K562 (cell line): ENCODE results near the gene BLOC1S4. TPM values are rescaled to one million over a fixed set of nuclear protein-coding genes. Genes with fewer than 3 reads are reported as not detected.

ENCODE experiments used
- DNMT1 ChIP-seq: fragments of 450-650 bp; IDR thresholded peaks from 2 replicates; pipeline ENCODE4 v1.6.1; 2016; ENCODE audit warnings: antibody characterized with exemption, mild to moderate bottlenecking
- HDAC3 ChIP-seq: fragments of 450-650 bp; IDR thresholded peaks from 2 replicates; pipeline ENCODE4 v1.6.1; 2018; ENCODE audit warnings: borderline replicate concordance, mild to moderate bottlenecking, moderate library complexity; ENCODE audit not compliant: partially characterized antibody
- ILK ChIP-seq: fragments of 450-650 bp; IDR thresholded peaks from 2 replicates; pipeline ENCODE4 v1.6.1; 2016; ENCODE audit warnings: missing genetic modification characterization, low read depth, mild to moderate bottlenecking, missing compliant biosample characterization, moderate library complexity, borderline replicate concordance
- KHSRP ChIP-seq: fragments of 450-650 bp; IDR thresholded peaks from 2 replicates; pipeline ENCODE4 v1.6.1; 2017
- KLF13 ChIP-seq: fragments of 450-650 bp; IDR thresholded peaks from 2 replicates; pipeline ENCODE4 v1.6.1; 2016; ENCODE audit warnings: missing genetic modification characterization, low read depth, mild to moderate bottlenecking, missing compliant biosample characterization, moderate library complexity, borderline replicate concordance
- OTX1 ChIP-seq: fragments of 450-650 bp; formaldehyde crosslinking; IDR thresholded peaks from 2 replicates; pipeline ENCODE4 v1.4.0; 2022; ENCODE audit warnings: mild to moderate bottlenecking
- SETDB1 ChIP-seq: IDR thresholded peaks from one replicate; pipeline ENCODE4 v1.6.1; 2012; ENCODE audit warnings: low read length, control low read depth, inconsistent platforms
- SNRNP70 ChIP-seq: fragments of 200-400 bp; formaldehyde crosslinking; optimal IDR thresholded peaks from 2 replicates; pipeline ENCODE3; 2017; ENCODE audit warnings: low read depth, low read length
- SP2 ChIP-seq: IDR thresholded peaks from 2 replicates; pipeline ENCODE4 v1.6.1; 2011; ENCODE audit warnings: mild to moderate bottlenecking, low read depth, low read length, moderate library complexity; ENCODE audit not compliant: poor library complexity, severe bottlenecking; ENCODE audit errors: extremely low read depth
- TAF9B ChIP-seq: fragments of 450-650 bp; IDR thresholded peaks from 2 replicates; pipeline ENCODE4 v1.6.1; 2018; ENCODE audit warnings: mild to moderate bottlenecking; ENCODE audit not compliant: partially characterized antibody
- ZBTB8A ChIP-seq: fragments of 450-650 bp; IDR thresholded peaks from 2 replicates; pipeline ENCODE4 v1.6.1; 2018; ENCODE audit warnings: mild to moderate bottlenecking, moderate library complexity; ENCODE audit not compliant: partially characterized antibody
- ZFP30 ChIP-seq: fragments of 250-450 bp; sonication (Bioruptor Pico); IDR thresholded peaks from 2 replicates; pipeline ENCODE4 v1.8.0; 2022; ENCODE audit warnings: moderate library complexity, mild to moderate bottlenecking, inconsistent platforms, borderline replicate concordance
- ZHX1 ChIP-seq: fragments of 150-350 bp; conservative IDR thresholded peaks from 2 replicates; pipeline ENCODE4 v1.6.1; 2014; ENCODE audit warnings: low read length
- ZNF318 ChIP-seq, 2 experiments: fragments of 450-650 bp; IDR thresholded peaks; 2 replicates each; pipeline ENCODE4 v1.6.1; 2016; ENCODE audit warnings: mild to moderate bottlenecking in 2 of 2, borderline replicate concordance in 1 of 2, low read depth in 1 of 2, moderate library complexity in 1 of 2
- ZNF384 ChIP-seq: IDR thresholded peaks from 2 replicates; pipeline ENCODE4 v1.6.1; 2012; ENCODE audit warnings: low read depth, low read length, improper control_type of control experiment
- ZNF668 ChIP-seq: fragments of 250-450 bp; sonication (Bioruptor Pico); IDR thresholded peaks from 2 replicates; pipeline ENCODE4 v1.8.0; 2022; ENCODE audit warnings: mild to moderate bottlenecking, inconsistent platforms
- polyA plus RNA-seq, 8 experiments: library from polyadenylated mRNA; depleted of rRNA in 4 of 8; stranded (reverse) in 5 of 8; unstranded in 3 of 8; fragments of >200 nt; fragmentation: Nextera tagmentation in 2 of 8; fragmentation: Illumina TruSeq in 1 of 8; extraction: Ambion mirVana in 2 of 8; extraction: Trizol in 1 of 8; gene quantifications; 2 replicates each; pipeline versions ENCODE4 v1.2.1 to v1.2.3, GENCODE V29; 2011 to 2014; ENCODE audit warnings: inconsistent platforms in 1 of 8, missing spikeins in 1 of 8
- total RNA-seq, 7 experiments: library from RNA; depleted of rRNA in 6 of 7; stranded (reverse); fragments of >200 nt in 6 of 7; fragmentation: Illumina TruSeq in 2 of 7; extraction: Trizol in 2 of 7; gene quantifications; 2 replicates each; pipeline versions ENCODE4 v1.2.1 to v1.2.3, GENCODE V29; 2011 to 2021; ENCODE audit warnings: low replicate concordance in 1 of 7

BLOC1S4 gene
- total and polyA plus RNA-seq, 9 of the 15 experiments (the other 6 are each of a cell fraction or from before 2014, with no cell fraction given), result 3.1 to 31.6 (median 11.2) TPM

GRCh38 chr4:6732441-6733357 lies 16.7 kb downstream of the BLOC1S4 start (continued):
- TF ChIP-seq SP2, result no peak
- TF ChIP-seq ILK (tag), result no peak
- TF ChIP-seq SNRNP70, result no peak
- TF ChIP-seq ZFP30 (CRISPR knock-in tag), result no peak
- no peak; the same call in 1 of the 2 replicates for TF ChIP-seq ZNF384
- no peak for TF ChIP-seq SETDB1
- TF ChIP-seq HDAC3, result no peak
- peak in 1 of 2 experiments; percentile 60; a peak in 1 of 4 replicates for TF ChIP-seq ZNF318 (IDR thresholded peaks at IDR 0.05; ENCODE audit: borderline replicate concordance in 1 of 2, low read depth in 1 of 2)
- TF ChIP-seq ZBTB8A, result no peak
- peak; percentile 3 for TF ChIP-seq KLF13 (tag)
- TF ChIP-seq ZHX1, result no peak
- TF ChIP-seq ZNF668, result 0 out of 2 replicates have a peak, but pooled peaks have one; percentile 42
- peak; percentile 91 for TF ChIP-seq TAF9B
- TF ChIP-seq KHSRP, result no peak
- no peak for TF ChIP-seq DNMT1
- no peak for TF ChIP-seq OTX1 (CRISPR knock-in tag)
